Transverse colon (tissue), 4 donors: ENCODE results near the gene MAP2K5.

ENCODE experiments used
- POLR2AphosphoS5 ChIP-seq, 3 donors: sonication (generic); formaldehyde crosslinking; IDR thresholded peaks; one replicate each; pipeline ENCODE4 v1.6.1; 2016; ENCODE audit warnings: antibody characterized with exemption in 3 of 3
- TF ChIP-seq, protein P1 (sequence below), 5 experiments: fragments of 200-600 bp in 3 of 5; fragments of 450-650 bp in 2 of 5; sonication (generic) in 3 of 5; IDR thresholded peaks; 1 replicate in 2 of 5; 2 replicates in 3 of 5; pipeline ENCODE4 v1.5.1; 2016 to 2017; ENCODE audit warnings: antibody characterized with exemption in 5 of 5, inconsistent platforms in 3 of 5, mild to moderate bottlenecking in 2 of 5, moderate library complexity in 1 of 5

- no peak for TF ChIP-seq POLR2AphosphoS5 (IDR thresholded peaks at IDR 0.05)
- TF ChIP-seq, protein P1, sequence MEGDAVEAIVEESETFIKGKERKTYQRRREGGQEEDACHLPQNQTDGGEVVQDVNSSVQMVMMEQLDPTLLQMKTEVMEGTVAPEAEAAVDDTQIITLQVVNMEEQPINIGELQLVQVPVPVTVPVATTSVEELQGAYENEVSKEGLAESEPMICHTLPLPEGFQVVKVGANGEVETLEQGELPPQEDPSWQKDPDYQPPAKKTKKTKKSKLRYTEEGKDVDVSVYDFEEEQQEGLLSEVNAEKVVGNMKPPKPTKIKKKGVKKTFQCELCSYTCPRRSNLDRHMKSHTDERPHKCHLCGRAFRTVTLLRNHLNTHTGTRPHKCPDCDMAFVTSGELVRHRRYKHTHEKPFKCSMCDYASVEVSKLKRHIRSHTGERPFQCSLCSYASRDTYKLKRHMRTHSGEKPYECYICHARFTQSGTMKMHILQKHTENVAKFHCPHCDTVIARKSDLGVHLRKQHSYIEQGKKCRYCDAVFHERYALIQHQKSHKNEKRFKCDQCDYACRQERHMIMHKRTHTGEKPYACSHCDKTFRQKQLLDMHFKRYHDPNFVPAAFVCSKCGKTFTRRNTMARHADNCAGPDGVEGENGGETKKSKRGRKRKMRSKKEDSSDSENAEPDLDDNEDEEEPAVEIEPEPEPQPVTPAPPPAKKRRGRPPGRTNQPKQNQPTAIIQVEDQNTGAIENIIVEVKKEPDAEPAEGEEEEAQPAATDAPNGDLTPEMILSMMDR (IDR thresholded peaks at IDR 0.05): no peak
Observed at GRCh38 chr15:67792250-67792942, 249.9 kb downstream of the MAP2K5 start.
